NOMO-1 (cell line): ENCODE data around the gene TAS2R13.

ENCODE experiments used
- DNase-seq, 2 experiments: peaks; one replicate each; lab custom pipeline; 2025; ENCODE audit not compliant: unreplicated experiment in 2 of 2; lab: John Stamatoyannopoulos, UW

TAS2R13 gene

GRCh38 chr12:10873378-10873777 lies 36.0 kb downstream of the TAS2R13 start:
- DNase-seq, result no peak

GRCh38 chr12:10867381-10867780 lies 42.0 kb downstream of the TAS2R13 start:
- DNase-seq, result no peak

GRCh38 chr12:10863512-10864218 lies 45.7 kb downstream of the TAS2R13 start:
- DNase-seq, result no peak

- DNase-seq, result no peak
Measured at GRCh38 chr12:10861366-10861765, 48.0 kb downstream of the TAS2R13 start.
